GM23338 (cell line): ENCODE measurements around the gene SYMPK. TPM values are rescaled to one million over a fixed set of nuclear protein-coding genes. Genes with fewer than 3 reads are reported as not detected.

Experiments used
- ATAC-seq: fragments of 200-7000 bp; cut with Tn5 transposase; 3 replicates; pipeline ENCODE4 v1.9.1; 2020
- DNase-seq: peaks from one replicate; pipeline ENCODE4 v3.0.0-alpha.2; 2015; ENCODE audit warnings: low spot score
- H2AFZ ChIP-seq: fragments of 200-600 bp; sonication (generic); 2 replicates; pipeline ENCODE4 v1.8.0; 2016; ENCODE audit warnings: antibody characterized with exemption, mild to moderate bottlenecking, moderate library complexity
- H3F3A ChIP-seq: fragments of 200-600 bp; sonication (generic); replicated peaks from 2 replicates; pipeline ENCODE4 v1.8.0; 2017; ENCODE audit warnings: antibody characterized with exemption, mixed run types, low read depth
- H3K27ac ChIP-seq: fragments of 200-600 bp; sonication (generic); 2 replicates; pipeline ENCODE4 v1.6.1; 2016; ENCODE audit warnings: low read depth
- H3K27me3 ChIP-seq: fragments of 200-600 bp; sonication (generic); 2 replicates; pipeline ENCODE4 v1.8.0; 2016; ENCODE audit warnings: mild to moderate bottlenecking, mixed run types, moderate library complexity; ENCODE audit not compliant: insufficient read depth
- H3K36me3 ChIP-seq: fragments of 200-600 bp; sonication (generic); 2 replicates; pipeline ENCODE4 v1.8.0; 2016; ENCODE audit warnings: mild to moderate bottlenecking; ENCODE audit not compliant: insufficient read depth
- H3K4me1 ChIP-seq: fragments of 200-600 bp; sonication (generic); 2 replicates; pipeline ENCODE4 v1.8.0; 2016; ENCODE audit warnings: mild to moderate bottlenecking, moderate library complexity; ENCODE audit not compliant: insufficient read depth
- H3K4me2 ChIP-seq: fragments of 200-600 bp; sonication (generic); 2 replicates; pipeline ENCODE4 v1.7.1; 2017; ENCODE audit warnings: mixed run types
- H3K4me3 ChIP-seq: fragments of 200-600 bp; sonication (generic); 2 replicates; pipeline ENCODE4 v1.6.1; 2016; ENCODE audit warnings: mixed run types
- H3K79me2 ChIP-seq: fragments of 200-600 bp; sonication (generic); replicated peaks from 2 replicates; pipeline ENCODE4 v1.8.0; 2017; ENCODE audit warnings: mild to moderate bottlenecking; ENCODE audit not compliant: insufficient read depth
- H3K9me2 ChIP-seq: fragments of 200-600 bp; sonication (generic); 2 replicates; pipeline ENCODE4 v1.8.0; 2017; ENCODE audit not compliant: insufficient read depth
- H4K20me1 ChIP-seq: fragments of 200-600 bp; sonication (generic); replicated peaks from 2 replicates; pipeline ENCODE4 v1.8.0; 2017; ENCODE audit warnings: mild to moderate bottlenecking; ENCODE audit not compliant: insufficient read depth
- H3K27ac Mint-ChIP-seq: 2 replicates; pipeline ENCODE4 v1.8.0; 2020; ENCODE audit warnings: inconsistent platforms, mild to moderate bottlenecking, moderate library complexity, mixed read lengths
- H3K27me3 Mint-ChIP-seq: 3 replicates; pipeline ENCODE4 v1.8.0; 2022; ENCODE audit warnings: low read depth, mild to moderate bottlenecking, moderate library complexity, mixed read lengths, inconsistent platforms; ENCODE audit not compliant: insufficient read depth, poor library complexity
- H3K36me3 Mint-ChIP-seq: 3 replicates; pipeline ENCODE4 v1.8.0; 2021; ENCODE audit warnings: low read depth, mild to moderate bottlenecking, inconsistent platforms, moderate library complexity, mixed read lengths
- H3K4me1 Mint-ChIP-seq: 3 replicates; pipeline ENCODE4 v1.8.0; 2020; ENCODE audit warnings: mild to moderate bottlenecking, inconsistent platforms, mixed read lengths
- H3K4me3 Mint-ChIP-seq: 3 replicates; pipeline ENCODE4 v1.8.0; 2021; ENCODE audit warnings: moderate library complexity, mild to moderate bottlenecking, inconsistent platforms, mixed read lengths
- H3K9me3 Mint-ChIP-seq: 3 replicates; pipeline ENCODE4 v1.8.0; 2020; ENCODE audit warnings: moderate library complexity, mild to moderate bottlenecking, inconsistent platforms, mixed read lengths
- CREB1 ChIP-seq: fragments of 250-450 bp; sonication (Bioruptor Pico); IDR thresholded peaks from 2 replicates; pipeline ENCODE4 v1.5.0; 2020; ENCODE audit warnings: low read depth, mild to moderate bottlenecking, moderate library complexity
- ETS1 ChIP-seq: IDR thresholded peaks from 2 replicates; pipeline ENCODE4 v1.6.1; 2016; ENCODE audit warnings: antibody characterized with exemption
- EZH2 ChIP-seq: fragments of 200-600 bp; sonication (generic); IDR thresholded peaks from one replicate; pipeline ENCODE4 v1.8.0; 2017; ENCODE audit warnings: antibody characterized with exemption, mild to moderate bottlenecking, low read depth; ENCODE audit not compliant: unreplicated experiment
- EZH2phosphoT487 ChIP-seq: fragments of 200-600 bp; sonication (generic); IDR thresholded peaks from one replicate; pipeline ENCODE4 v1.8.1; 2018; ENCODE audit warnings: antibody characterized with exemption; ENCODE audit not compliant: unreplicated experiment
- JUNB ChIP-seq: IDR thresholded peaks from one replicate; pipeline ENCODE4 v1.6.1; 2016; ENCODE audit warnings: antibody characterized with exemption; ENCODE audit not compliant: unreplicated experiment
- NANOG ChIP-seq: IDR thresholded peaks from 2 replicates; pipeline ENCODE4 v1.6.1; 2016; ENCODE audit warnings: antibody characterized with exemption, borderline replicate concordance
- POLR2AphosphoS5 ChIP-seq: IDR thresholded peaks from 2 replicates; pipeline ENCODE4 v1.6.1; 2016; ENCODE audit warnings: antibody characterized with exemption, low read depth
- polyA plus RNA-seq: library from polyadenylated mRNA; unstranded; fragments of >200 nt; fragmentation: Nextera tagmentation; extraction: Ambion mirVana; gene quantifications from 2 replicates; pipeline ENCODE4 v1.2.1, GENCODE V29; 2016
- total RNA-seq: library from RNA; depleted of rRNA; stranded (reverse); fragments of >200 nt; shearing (Covaris generic); gene quantifications from 2 replicates; pipeline ENCODE4 v1.2.3, GENCODE V29; 2014

The SYMPK gene
- total and polyA plus RNA-seq, 2 experiments from 2014 or later, result 36.8 to 82.1 TPM

DNA sequence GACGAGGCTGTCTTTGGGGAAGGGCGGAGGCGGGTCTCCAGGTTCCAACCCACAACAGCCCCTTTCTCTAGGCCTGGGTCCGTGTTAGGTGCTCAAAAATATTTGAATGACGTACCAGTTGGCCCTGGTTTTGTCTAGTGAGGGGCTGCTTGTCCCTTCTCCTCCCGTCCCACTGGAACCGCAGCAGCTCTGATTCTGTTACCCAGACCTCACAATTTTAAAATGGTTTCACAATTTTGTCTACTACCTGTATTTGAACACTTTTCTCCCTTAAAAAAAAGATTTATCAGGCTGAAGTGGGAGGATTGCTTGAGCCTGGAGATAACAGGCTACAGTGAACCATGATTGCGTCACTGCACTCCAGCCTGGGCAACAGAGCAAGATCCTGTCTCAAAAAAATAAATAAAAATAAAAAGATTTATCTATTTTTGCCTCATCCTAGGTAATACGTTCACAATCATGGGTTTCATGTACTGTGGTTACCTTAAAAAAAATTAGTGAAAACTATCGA, 24.3 kb upstream of the SYMPK start:
- H3K4me1 Mint-ChIP-seq, result peaks cover 12% of the 10 kb centered on the region; the same call in 2 of the 3 replicates
- ATAC-seq (no peak), DNase-seq (peak; percentile 79)
- 0 out of 2 replicates have a peak, but pooled peaks cover 5% of the 10 kb centered on the region for H3K79me2 ChIP-seq
- no peaks in the 10 kb centered on the region for H3K9me2 ChIP-seq
- peak overlapping the region; percentile 73 for H3K27ac ChIP-seq
- H3K27me3 Mint-ChIP-seq, result peaks cover 17% of the 10 kb centered on the region
- H3K4me2 ChIP-seq, result peak overlapping the region; percentile 81
- peak overlapping the region; percentile 25; the same call in 1 of the 2 replicates for H2AFZ ChIP-seq
- peak overlapping the region; percentile 71 for H3K4me3 ChIP-seq
- peak overlapping the region; percentile 99 for H3K27ac Mint-ChIP-seq
- H3K27me3 ChIP-seq, result no peaks in the 10 kb centered on the region
- H3K9me3 Mint-ChIP-seq, result peaks cover 2% of the 10 kb centered on the region; the same call in 1 of the 3 replicates
- H3K36me3 Mint-ChIP-seq, result peaks cover 8% of the 10 kb centered on the region
- peaks cover 4% of the 10 kb centered on the region; the same call in 1 of the 2 replicates for H4K20me1 ChIP-seq
- H3K36me3 ChIP-seq, result no peaks in the 10 kb centered on the region
- H3F3A ChIP-seq, result peaks cover 15% of the 10 kb centered on the region; the same call in 1 of the 2 replicates
- TF ChIP-seq NANOG, result no peak
- TF ChIP-seq JUNB, result no peak
- no peak for TF ChIP-seq EZH2
- peak; percentile 4; the same call in 1 of the 2 replicates for TF ChIP-seq CREB1
- peaks cover 13% of the 10 kb centered on the region for H3K4me1 ChIP-seq
- H3K4me3 Mint-ChIP-seq, result peak overlapping the region; percentile 95

DNA sequence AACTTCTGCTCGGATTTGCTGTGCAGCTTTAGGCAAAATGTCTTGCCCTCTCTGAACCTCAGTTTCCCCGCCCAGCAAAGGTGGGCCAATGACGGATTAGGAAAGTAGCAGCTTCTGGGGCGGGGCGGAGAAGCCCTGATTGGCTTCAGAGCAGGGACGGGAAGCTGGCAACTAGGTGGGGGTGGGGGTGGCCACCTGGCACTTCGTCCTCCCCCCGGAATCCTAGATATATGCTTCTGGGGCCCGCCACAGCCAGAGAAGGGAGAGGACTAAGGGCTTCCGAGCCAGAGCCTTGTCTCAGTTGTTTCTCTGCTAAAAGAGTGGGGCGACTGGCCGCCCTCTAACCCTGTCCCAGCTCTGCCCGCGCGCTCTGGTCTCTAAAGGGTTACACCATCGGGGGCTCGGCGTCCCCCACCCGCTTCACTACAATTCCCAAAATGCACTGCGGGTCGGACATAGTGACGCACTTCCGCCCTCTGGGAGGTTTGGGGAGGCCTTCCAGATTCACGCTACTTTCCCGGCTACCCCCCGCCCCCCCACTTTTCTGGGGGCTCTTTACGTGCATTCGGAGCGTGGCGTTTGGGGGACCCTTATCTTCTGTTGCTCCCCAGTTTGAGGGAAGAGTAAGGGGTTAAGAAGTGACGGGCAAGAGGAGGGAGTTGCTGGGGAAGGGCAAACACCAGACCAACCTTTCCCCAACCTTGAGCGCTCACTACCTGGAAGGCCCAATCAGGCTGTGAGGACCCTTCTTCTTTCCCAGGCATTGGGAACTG, 23.7 kb upstream of the SYMPK start:
- Histone ChIP-seq H2AFZ (peak overlapping the region; percentile 84), H3K4me2 (peak overlapping the region; percentile 81), H3K9me2 (no peaks in the 10 kb centered on the region), H3K27ac (peak overlapping the region; percentile 73), H3K27me3 (no peaks in the 10 kb centered on the region), H3F3A (peaks cover 16% of the 10 kb centered on the region; the same call in 1 of the 2 replicates), H3K4me3 (peak overlapping the region; percentile 71), H3K4me1 (peaks cover 20% of the 10 kb centered on the region), H4K20me1 (0 out of 2 replicates have a peak, but pooled peaks cover 4% of the 10 kb centered on the region), H3K79me2 (0 out of 2 replicates have a peak, but pooled peaks cover 5% of the 10 kb centered on the region), H3K36me3 (no peaks in the 10 kb centered on the region)
- ATAC-seq, result peak; percentile 52
- TF ChIP-seq ETS1, result peak; percentile 94
- peak; percentile 92 for TF ChIP-seq CREB1
- TF ChIP-seq POLR2AphosphoS5, result peak; percentile 65
- no peak for TF ChIP-seq EZH2phosphoT487
- peak overlapping the region; percentile 99 for H3K27ac Mint-ChIP-seq
- peaks cover 16% of the 10 kb centered on the region for H3K4me1 Mint-ChIP-seq
- H3K4me3 Mint-ChIP-seq, result peak overlapping the region; percentile 95
- peak; percentile 98 for DNase-seq
- H3K27me3 Mint-ChIP-seq, result peaks cover 18% of the 10 kb centered on the region
- H3K36me3 Mint-ChIP-seq, result peaks cover 8% of the 10 kb centered on the region
- H3K9me3 Mint-ChIP-seq, result peaks cover 2% of the 10 kb centered on the region; the same call in 1 of the 3 replicates
